ENCODE results near the gene ASCC3.
"Not testable (repeated sequence)": the region's sequence is repeated elsewhere in the genome, so short reads cannot be mapped to it uniquely, and the experiment has no call there.

GRCh38 chr6:100758386-100758785 lies 122.7 kb downstream of the ASCC3 start:
- not testable (repeated sequence) for TF ChIP-seq YY1 (IDR thresholded peaks at IDR 0.05; ENCODE audit: insufficient read depth, insufficient read length); ZNF274 (IDR thresholded peaks at IDR 0.05; ENCODE audit: low read depth, low read length)
